ENCODE data around the gene PNO1.
A peak's percentile ranks its signal among the peaks of the same experiment; 100 is the strongest.

DNA sequence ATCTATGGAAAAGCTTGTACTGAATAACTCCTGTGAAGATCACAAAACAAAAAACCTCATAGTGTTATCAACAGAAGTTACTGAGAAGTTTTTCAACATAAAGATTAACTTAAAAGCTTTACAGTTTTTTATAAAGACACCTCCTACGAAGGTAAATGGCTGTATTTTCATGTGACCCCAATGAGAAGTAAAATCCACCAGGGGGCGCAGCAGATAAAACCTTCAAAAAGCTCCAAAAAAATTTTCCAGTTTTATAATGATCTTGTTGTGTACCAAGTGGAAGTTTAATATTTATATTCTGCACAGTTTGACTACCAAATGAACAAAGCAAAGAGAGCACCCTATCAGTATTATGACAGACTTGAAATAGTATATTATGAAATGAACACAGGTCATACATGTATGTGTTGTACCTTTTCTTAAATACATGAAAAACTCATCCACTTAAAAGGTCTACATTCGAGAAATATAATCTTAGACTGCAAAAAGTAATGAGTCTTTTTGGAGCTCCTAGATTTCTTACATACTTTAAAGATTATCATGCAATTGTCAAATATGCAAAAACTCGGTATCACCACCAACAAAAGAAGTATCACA, 38.5 kb downstream of the PNO1 start:
- TF ChIP-seq, protein P1, sequence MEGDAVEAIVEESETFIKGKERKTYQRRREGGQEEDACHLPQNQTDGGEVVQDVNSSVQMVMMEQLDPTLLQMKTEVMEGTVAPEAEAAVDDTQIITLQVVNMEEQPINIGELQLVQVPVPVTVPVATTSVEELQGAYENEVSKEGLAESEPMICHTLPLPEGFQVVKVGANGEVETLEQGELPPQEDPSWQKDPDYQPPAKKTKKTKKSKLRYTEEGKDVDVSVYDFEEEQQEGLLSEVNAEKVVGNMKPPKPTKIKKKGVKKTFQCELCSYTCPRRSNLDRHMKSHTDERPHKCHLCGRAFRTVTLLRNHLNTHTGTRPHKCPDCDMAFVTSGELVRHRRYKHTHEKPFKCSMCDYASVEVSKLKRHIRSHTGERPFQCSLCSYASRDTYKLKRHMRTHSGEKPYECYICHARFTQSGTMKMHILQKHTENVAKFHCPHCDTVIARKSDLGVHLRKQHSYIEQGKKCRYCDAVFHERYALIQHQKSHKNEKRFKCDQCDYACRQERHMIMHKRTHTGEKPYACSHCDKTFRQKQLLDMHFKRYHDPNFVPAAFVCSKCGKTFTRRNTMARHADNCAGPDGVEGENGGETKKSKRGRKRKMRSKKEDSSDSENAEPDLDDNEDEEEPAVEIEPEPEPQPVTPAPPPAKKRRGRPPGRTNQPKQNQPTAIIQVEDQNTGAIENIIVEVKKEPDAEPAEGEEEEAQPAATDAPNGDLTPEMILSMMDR (IDR thresholded peaks at IDR 0.05) = peak in 5 of 6 experiments; percentile 60 to 82 (median 63)
- no peak for TF ChIP-seq POLR2A (IDR thresholded peaks at IDR 0.05)

Measured in adrenal gland (tissue), 5 donors.